Subcutaneous adipose tissue (tissue), 4 donors: ENCODE results near the gene UBE2E2. TPM values are rescaled to one million over a fixed set of nuclear protein-coding genes. Genes with fewer than 3 reads are reported as not detected.

ENCODE experiments used
- CTCF ChIP-seq: fragments of 450-650 bp; IDR thresholded peaks from one replicate; pipeline ENCODE4 v1.5.1; 2016; ENCODE audit warnings: low read depth, mild to moderate bottlenecking, control low read depth, antibody characterized with exemption, moderate library complexity
- total RNA-seq, 4 donors: library from RNA; depleted of rRNA; stranded (reverse); fragments of >200 nt; gene quantifications; one replicate each; pipeline ENCODE4 v1.1.0, GENCODE V29; 2016

Gene UBE2E2
- total RNA-seq, 4 donors from 2014 or later: 48.0 to 89.0 (median 63.4) TPM

GRCh38 chr3:23294770-23295387 lies 91.8 kb downstream of the UBE2E2 start:
- TF ChIP-seq CTCF: no peak

GRCh38 chr3:23301819-23302218 lies 98.7 kb downstream of the UBE2E2 start:
- no peak for TF ChIP-seq CTCF

GRCh38 chr3:23302271-23302670 lies 99.1 kb downstream of the UBE2E2 start:
- no peak for TF ChIP-seq CTCF

GRCh38 chr3:23303601-23304217 lies 100.6 kb downstream of the UBE2E2 start:
- TF ChIP-seq CTCF: no peak

- TF ChIP-seq CTCF: no peak
Measured at GRCh38 chr3:23304424-23304823, 101.3 kb downstream of the UBE2E2 start.

GRCh38 chr3:23308986-23309625 lies 106.0 kb downstream of the UBE2E2 start:
- no peak for TF ChIP-seq CTCF

- TF ChIP-seq CTCF: no peak
Measured at GRCh38 chr3:23312866-23313265, 109.7 kb downstream of the UBE2E2 start.
